Stimulated activated CD4-positive, alpha-beta T cell treated with anti-CD3 and anti-CD28 coated beads, TNF-alpha, amount 100 ng/mL, for 4 hours (primary cell): ENCODE data around the gene TLR10.
A peak's percentile ranks its signal among the peaks of the same experiment; 100 is the strongest.

Experiments used
- DNase-seq, 3 experiments: peaks; one replicate each; pipeline ENCODE4 v3.0.0-alpha.2; 2020; ENCODE audit warnings: low read depth in 3 of 3

TLR10 gene

DNA sequence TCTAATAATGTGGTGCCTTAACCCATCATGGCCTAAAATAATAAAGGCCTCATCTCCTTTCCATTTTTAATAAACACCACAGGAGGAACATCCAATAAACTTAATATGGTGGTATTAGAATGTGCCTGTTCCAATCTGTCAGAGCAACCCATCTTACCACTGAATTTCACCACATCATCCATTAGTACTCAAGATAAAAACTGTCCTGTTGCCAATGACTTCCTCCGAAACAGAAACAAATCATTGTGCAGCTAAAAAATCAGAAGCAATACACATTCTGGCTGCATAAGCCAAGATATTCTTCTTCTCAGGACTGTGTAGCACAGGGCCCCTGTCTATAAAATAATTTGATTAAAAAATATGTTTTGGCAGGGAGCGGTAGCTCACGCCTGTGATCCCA, 18.5 kb downstream of the TLR10 start:
- DNase-seq: no peak

DNA sequence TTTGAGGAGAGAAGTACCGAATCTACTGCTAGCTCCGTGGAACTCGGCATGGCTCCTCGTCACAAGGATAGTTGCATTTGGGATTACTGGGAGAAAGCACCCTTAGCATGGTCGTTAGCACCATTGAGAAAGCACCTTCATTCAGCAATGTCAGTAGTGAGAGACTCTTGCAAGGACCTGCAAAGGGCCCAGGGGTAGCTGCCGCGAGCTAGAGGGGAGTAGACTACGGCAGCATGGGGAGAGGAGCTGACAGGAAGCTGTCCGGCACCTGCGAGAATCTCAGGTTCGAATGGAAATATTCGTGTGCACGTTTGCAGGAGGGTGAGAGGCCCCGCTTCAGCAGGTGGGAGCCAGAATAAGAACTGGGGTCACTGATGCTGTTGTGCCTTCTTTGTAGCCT, 20.2 kb downstream of the TLR10 start:
- no peak for DNase-seq

DNA sequence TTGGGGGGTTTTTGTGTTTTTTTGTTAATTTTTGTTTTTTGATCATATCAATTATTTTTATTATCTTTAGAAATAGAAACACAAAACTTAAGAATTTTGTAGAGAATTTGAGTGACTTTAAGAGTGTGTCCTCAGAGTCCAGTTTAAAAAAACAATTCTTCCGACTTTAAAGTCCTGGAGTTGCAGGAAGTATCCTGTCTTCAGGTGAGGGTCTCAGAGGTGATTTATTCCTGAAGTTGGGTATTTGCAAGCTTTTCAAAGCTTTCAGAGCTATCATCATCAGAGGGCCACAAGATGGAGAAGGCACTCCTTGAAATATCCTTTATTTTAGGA, 23.0 kb downstream of the TLR10 start:
- no peak for DNase-seq

DNA sequence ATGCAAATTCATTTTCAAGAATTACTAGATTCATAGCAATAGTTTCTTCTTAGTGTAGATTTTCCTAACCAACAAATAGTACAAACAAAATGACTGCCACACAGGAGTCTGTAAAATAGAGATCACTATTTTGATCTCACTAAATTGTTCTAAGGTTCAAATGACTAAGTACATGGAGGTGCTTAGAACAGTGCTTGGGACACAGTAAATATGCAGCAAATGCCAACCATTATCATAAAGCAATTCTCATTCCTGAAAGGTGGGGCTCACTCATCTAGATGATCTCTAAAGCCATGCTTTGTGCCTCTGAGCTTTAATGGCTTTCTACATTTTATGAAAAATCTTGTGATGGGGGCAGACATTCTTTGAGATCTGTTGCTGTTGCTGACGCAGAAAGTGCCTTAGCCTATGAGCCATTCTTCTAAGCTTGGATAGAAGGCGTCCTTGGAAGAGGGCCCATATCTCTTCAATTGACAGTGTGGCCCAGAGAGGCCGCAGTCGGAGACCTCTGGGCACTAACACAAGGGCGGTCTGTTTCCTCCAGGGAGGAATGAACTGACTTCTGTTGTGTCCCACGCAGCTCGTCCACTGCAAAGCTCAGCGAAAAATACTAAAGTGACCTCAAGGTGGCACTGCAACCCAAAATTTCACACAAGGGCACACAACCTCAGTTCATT, 23.5 kb downstream of the TLR10 start:
- DNase-seq: peak in 2 of 3 experiments; percentile 44 to 49

DNA sequence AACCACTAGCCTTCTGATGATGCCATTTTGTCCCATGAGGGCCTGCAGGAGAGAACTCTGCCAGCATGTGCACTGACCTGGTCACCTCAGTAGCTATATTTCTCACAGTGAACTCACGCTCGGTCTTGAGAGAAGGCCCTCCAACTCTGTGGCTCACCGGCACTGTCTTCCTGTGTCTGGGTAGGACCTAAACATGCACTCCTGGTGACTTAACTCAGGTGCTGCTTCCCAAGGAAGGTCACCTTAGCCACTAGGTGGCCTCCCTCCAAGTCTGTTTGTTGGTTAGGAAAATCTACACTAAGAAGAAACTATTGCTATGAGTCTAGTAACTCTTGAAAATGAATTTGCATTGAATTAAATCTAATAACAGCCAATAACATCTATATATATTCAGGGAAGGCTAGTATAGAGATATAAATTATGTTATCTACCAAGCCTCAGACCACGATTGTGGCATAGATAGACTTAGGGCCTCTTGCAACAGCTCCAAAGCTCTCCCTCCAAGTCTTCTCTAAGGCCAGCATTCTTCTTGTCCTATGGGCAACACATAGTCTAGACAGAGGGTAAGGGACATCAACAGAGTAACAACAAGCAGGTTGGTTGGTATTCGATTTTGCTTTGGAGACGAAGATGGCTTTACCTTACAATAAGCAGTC, 24.7 kb downstream of the TLR10 start:
- no peak for DNase-seq

DNA sequence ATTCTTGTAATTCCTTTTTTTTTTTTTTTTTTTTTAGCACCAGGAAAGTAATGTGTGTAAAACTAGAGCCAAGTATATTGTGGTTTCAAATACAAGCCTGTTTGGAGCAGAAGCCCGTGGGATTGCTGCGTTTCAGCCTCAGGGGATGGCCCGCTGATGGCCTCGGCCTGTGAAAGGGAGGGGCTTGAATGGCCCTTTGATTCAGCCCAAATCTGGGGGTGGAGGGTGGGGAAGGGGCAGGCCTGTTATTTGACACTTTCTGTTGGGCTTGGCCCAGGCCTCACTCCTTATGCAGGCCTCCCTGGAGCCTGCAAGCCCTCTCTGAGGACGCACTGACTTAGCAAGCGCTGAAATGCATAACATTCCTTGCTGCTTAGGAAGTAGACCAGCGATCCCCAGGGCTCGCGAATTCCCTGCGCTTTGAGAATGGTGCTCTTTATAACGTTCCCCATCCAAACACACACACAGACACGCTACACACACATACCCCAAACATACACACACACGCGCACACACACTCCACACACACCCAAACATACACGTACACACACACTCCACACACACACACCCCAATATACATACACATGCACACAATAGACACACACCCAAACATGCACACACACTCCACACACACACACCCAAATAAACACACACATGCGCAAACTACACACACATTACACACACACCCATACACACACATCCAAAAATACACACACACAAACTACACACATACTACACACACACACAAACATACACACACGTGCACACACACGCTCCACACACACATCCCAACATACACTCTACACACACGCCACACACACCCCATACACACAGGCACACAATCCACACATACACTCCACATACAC, 29.6 kb downstream of the TLR10 start:
- no peak for DNase-seq

DNA sequence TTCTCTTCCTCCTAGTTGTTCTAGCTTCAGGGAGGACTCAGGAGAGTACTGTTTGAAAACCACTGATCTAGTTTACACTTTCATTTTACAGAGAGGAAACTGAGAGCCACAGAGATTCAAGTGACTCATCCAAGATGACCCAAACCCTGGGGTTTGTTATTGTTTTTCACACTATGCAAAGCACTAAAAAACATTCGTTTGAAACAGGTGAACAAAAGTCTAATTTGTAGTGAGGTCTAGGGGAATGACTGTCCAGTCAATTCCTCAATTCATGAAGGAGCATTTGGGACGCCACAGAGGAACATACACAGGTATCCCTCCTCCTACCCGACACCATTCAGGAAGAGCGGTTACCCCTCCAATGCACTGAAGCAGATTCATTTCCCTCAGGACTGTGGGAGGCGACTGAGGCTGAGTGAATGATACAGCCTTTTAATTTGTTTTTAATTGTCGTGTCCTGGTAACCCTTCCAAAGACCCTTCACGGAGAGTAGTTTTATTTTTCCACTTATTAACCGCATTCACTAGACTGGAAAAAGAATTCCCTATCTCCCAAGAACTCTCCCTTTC, 30.3 kb downstream of the TLR10 start:
- DNase-seq: no peak

DNA sequence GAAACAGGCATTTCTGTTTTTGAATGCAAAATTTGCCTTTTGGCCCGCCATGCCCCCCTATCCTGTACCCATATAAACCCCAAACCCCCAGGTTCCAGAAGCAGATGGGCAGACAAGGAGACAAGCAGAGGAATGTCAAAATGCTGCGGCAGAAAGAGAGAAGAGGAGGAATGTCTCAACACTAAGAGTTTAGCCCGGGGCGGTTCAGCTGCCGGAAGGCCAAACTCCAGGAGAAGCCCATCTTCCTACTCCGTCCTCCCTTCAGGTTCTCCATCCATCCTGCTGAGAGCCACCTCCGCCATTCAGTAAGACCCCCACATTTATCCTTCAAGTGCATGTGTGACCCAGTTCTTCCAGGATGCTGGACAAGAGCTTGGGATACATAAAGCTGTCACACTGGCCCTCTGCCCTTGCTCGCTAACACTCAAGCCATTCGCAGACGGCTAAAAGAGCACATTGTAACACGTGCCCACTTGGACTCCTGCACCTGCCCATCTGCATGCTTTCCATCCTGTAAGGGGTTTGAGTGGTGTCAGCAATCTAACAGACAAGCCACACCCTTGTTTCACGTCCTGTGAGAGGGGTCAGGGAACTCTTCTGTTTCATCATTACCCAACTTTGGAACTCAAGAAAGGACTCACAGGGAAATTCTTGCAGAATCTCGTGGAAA, 31.3 kb downstream of the TLR10 start:
- DNase-seq: no peak

DNA sequence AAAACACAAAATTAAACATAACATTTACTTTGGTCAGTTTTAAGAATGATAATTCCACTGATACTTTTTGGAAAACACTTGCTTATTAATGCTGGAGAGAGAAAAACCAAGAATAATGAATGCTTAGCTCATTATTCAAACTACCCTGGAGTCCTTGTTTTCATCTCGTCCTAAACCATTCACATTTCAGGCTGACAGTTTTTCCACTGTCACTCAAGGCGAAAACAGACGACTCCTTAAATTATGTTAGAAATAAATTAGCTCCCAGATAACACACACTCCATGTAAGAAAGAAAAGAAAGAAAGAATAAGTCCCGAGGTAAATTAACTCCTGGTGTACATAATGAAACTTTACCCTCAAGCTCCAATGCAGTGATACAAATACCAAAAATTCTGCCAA, 33.5 kb downstream of the TLR10 start:
- no peak for DNase-seq

DNA sequence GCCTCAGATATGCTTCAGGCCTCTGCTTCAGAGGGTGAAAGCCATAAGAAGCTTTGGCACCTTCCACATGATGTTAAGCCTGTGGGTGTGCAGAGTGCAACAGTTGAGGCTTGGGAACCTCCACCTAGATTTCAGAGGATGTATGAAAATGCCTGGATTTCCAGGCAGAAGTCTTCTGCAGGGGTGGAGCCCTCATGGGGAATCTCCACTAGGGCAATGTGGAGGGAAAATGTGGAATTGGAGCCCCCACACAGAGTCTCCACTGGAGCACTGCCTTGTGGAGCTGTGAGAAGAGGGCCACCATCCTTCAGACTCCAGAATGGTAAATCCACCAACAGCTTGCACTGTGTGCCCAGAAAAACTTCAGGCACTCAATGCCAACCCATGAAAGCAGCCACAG, 35.2 kb downstream of the TLR10 start:
- no peak for DNase-seq

DNA sequence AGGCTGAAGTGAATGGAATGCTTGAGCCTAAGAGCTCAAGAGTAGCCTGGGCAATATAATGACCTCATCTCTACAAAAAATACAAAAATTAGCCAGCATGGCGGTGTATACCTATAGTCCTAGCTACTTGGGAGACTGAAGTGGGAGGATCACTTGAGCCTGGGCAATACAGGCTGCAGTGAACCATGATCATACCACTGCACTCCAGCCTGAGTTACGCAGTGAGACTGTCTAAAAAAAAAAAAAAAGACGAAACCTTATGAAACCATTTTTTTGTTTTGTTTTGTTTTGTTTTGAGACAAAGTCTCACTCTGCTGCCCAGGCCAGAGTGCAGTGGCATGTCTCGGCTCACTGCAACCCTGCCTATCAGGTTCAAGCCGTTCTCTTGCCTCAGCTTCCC, 36.9 kb downstream of the TLR10 start:
- DNase-seq: no peak

DNA sequence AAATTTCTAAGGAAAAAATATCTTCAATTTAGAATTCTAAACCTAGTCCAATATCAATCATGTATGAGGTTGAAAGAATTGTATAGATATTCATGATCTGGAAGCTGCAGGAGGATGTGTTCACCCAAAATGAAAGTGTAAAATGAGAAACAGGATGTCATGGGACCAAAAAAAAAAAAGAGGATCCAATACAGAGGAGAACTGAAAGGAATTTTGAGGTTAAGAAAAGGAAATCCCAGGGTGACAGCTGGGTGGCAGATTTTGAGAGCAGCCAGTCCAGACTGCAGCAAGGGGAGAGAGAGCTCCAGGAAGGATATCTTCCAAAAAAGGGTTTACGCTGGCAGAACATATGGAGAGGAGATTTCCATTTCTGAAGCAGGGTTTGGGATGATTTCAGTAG, 38.9 kb downstream of the TLR10 start:
- no peak for DNase-seq

DNA sequence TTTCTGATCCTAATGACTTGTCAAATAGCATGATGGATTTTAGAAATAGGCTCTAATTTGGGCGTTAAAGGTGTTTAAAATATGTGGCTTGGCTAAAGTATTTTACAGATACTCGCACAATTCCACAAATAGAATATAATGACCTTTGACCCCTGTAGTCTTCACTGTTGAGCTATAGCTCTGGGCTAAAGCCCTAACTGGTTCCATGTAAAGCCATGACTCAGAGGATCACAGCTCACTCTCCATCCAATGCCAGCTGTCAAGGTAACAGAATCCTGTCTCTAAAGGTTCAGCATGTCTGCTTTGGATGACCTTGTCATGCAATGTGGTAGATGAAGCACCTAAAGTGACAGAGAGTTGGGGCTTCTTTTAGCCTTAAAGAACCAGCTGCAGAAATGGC, 42.5 kb downstream of the TLR10 start:
- no peak for DNase-seq

DNA sequence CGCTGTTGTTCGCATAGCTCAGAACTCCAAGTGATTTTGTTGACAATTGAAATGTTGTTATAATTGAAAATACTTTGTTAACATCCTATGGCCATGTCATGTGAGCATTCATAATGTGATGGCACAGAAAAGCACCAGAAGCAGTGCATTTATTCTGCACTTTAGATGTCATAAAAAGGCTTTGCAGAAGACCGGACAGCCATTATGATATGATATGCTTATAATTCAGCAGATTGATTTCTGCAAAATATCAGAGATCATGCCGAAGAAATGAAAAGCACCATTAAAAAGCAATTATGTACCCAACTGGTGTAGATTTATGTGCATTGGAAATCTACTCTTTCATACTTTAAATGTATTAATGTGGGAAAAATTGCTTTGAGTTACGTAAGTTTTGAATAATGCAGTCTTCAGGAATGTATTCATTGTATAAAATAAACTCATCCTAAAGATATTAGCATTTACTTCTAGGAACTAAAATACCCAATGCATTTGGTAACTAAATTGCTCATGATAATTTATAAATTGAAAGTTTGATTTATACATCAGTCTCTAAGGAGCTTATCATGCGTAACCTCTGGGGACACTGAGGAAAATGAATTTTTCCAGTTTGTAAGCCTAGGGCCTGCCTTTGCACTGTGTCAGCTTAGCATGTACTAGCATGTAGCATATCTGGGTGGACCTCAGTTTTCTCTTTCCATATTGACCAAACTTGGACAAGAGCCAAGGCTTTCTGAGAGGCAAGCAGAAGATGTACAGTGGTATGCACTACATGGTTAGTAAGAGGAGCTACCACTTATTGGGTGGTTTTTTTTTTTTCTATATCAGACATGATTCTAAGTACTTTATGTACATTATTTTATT, 43.6 kb downstream of the TLR10 start:
- no peak for DNase-seq

DNA sequence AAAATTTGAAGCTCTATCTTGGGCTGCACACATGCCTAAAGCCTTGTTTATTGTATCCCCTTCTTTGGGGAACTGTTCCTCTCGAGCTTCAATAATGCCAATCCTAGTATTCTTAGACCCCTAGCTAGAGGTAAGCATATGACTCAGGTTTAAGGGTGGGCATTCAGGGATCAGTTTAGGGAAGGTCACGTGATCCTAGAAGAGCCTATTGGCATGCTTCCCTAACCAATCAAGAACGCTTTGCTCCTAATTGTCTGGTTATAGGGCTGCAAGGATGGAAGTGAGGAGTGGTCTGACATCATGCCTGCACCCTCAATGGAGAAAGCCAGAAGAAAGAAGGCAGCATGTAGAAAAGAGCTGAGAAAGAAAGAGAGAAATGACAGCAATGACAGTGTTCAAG, 46.9 kb downstream of the TLR10 start:
- DNase-seq: no peak

DNA sequence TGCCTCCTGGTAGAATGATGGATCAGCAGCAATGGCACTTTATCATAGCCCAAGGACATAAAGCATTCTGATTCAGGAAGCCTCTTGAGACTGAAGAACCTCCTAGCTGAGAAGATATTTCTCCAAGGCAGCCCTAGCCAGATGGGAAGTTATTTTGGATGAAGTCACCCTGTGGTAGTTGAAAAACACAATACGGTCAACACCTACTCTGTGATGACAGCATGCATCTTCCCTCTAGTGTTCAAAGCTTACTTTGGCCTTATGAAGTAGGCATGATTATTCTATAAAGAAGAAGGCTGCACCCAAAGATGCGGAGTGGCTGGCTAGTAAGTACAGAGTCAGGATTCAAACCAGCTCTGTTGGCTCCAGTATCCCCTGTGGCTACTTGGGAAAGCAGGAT, 47.9 kb downstream of the TLR10 start:
- DNase-seq: no peak

DNA sequence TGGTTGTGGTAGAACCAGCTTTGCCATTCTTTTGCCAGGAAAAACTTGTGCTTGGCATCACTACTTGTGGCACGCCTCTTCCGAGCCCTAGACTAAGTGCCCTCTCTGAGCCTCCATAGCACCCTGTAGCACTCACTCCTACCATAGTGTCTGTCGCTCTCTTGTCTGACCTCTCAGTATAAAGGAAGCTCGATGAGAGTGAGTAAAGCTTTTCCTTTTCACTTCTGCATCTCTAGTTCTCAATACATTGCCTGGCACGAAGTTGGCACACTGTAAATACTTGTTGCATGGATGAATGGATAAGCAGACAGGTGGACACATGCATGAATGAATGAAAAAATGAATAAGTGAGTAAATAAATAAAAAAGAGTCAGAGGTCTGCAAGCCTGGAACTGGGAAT, 48.3 kb downstream of the TLR10 start:
- no peak for DNase-seq

DNA sequence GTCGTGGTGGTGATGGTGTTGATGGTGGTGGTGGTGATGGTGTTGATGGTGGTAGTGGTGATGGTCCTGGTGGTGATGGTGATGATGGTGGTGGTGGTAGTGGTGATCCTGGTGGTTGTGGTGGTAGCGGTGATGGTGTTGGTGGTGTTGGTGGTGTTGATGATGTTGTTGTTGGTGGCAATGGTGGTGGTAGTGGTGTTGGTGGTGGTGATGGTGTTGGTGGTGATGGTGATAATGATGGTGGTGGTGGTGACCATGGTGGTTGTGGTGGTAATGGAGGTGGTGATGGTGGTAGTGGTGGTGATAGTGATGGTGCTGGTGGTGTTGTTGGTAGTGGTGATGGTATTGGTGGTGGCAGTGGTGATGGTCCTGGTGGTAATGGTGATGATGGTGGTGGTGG, 49.1 kb downstream of the TLR10 start:
- DNase-seq: no peak

DNA sequence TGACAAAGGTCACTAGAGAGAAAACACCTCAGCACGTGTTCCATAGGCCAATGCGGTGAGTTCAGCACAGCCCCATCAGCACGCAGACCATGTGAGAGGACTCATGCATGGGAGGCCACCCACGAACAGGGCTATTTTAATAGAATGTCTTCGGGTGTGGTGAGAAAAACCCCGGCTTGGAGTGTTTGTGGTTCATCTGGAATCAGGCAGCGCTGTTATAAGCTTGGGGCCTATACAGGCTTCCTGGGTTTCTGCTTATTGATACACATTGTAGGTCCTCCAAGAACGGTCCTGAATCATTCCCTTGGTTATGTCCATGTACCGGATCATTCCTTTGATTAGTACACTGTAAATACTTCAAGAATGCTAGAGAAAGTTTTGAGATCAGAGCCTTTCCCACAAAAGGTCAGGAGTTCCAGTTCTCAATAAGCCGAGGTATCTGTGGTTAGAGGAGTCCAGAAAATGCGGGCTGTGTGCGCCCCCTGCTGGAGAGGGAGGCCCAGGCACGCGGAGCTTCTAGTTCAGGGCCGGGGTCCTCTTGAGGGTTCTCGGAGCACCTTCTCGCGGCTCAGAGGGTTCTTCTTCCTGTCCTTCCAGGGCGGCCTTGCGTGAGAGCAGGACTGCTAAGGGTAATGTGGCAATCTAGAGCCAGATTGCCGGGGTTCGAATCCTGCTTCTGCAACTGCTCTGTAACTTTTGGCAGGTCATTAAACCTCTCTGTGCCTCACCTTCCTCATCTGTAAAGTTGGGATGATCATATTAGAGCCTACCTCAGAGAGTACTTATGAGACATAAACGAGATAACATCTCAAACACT, 51.8 kb downstream of the TLR10 start:
- peak; percentile 70 to 80 (median 71) for DNase-seq

DNA sequence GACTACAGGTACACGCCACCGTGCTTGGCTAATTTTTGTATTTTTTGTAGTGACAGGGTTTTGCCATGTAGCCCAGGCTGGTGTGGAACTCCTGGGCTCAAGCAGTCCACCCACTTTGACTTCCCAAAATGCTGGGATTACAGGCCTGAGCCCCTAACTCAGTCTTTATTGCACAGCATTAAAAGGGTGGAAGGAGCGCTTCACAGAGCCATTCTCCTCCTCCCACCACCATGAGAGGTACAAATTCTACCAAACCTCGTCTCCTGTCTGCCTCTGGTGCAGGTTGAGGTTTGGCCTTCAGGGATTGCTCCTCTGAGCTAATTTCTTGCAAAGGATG, 52.3 kb downstream of the TLR10 start:
- DNase-seq: no peak
